Glutamatergic neuron (in vitro differentiated cells): ENCODE results near the gene CRYGC. TPM values are rescaled to one million over a fixed set of nuclear protein-coding genes. Genes with fewer than 3 reads are reported as not detected.
A peak's percentile ranks its signal among the peaks of the same experiment; 100 is the strongest.

Source experiments
- DNase-seq: peaks from one replicate; pipeline ENCODE4 v3.0.0; 2022
- H3K27ac Mint-ChIP-seq: one replicate; pipeline ENCODE4 v1.8.0; 2020; ENCODE audit warnings: mild to moderate bottlenecking, mixed read lengths, inconsistent platforms; ENCODE audit not compliant: unreplicated experiment
- H3K27me3 Mint-ChIP-seq: one replicate; pipeline ENCODE4 v1.8.0; 2020; ENCODE audit warnings: mild to moderate bottlenecking, moderate library complexity, mixed read lengths, inconsistent platforms; ENCODE audit not compliant: unreplicated experiment
- H3K36me3 Mint-ChIP-seq: one replicate; pipeline ENCODE4 v1.8.0; 2020; ENCODE audit warnings: mild to moderate bottlenecking, mixed read lengths, inconsistent platforms; ENCODE audit not compliant: unreplicated experiment
- H3K4me1 Mint-ChIP-seq: one replicate; pipeline ENCODE4 v1.8.0; 2020; ENCODE audit warnings: mild to moderate bottlenecking, low read depth, mixed read lengths, inconsistent platforms; ENCODE audit not compliant: unreplicated experiment
- H3K4me3 Mint-ChIP-seq: one replicate; pipeline ENCODE4 v1.8.0; 2020; ENCODE audit warnings: mild to moderate bottlenecking, mixed read lengths, inconsistent platforms; ENCODE audit not compliant: unreplicated experiment
- H3K9me3 Mint-ChIP-seq: one replicate; pipeline ENCODE4 v1.8.0; 2020; ENCODE audit warnings: mild to moderate bottlenecking, moderate library complexity, mixed read lengths, inconsistent platforms; ENCODE audit not compliant: unreplicated experiment
- total RNA-seq: library from RNA; stranded (reverse); fragmentation: NEBNext Ultra II Directional; extraction: Animal tissue kit (Norgen Biotek cat#: 25700); gene quantifications from one replicate; pipeline ENCODE4 v1.2.1, GENCODE V29; 2021; ENCODE audit not compliant: unreplicated experiment
- TF ChIP-seq, protein P1 (sequence below): fragments of 200-600 bp; sonication (generic); IDR thresholded peaks from one replicate; pipeline ENCODE4 v1.5.0; 2021; ENCODE audit not compliant: partially characterized antibody, unreplicated experiment

CRYGC gene
- total RNA-seq, 1 donor from 2014 or later: not detected

DNA sequence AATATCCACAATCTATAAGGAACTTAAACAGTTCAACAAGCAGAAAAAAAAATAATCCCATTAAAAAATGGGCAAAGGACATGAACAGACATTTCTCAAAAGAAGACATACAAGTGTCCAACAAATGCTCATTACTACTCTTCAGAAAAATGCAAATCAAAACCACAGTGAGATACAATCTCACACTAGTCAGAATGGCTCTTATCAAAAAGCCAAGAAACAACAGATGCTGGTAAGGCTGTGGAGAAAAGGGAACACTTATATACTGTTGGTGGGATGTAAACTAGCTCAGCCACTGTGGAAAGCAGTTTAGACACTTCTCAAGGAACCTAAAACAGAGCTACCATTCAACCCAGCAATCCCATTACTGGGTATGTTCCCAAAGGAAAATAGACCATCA, 23.5 kb upstream of the CRYGC start:
- H3K27me3 Mint-ChIP-seq: no peaks in the 10 kb centered on the region
- TF ChIP-seq, protein P1, sequence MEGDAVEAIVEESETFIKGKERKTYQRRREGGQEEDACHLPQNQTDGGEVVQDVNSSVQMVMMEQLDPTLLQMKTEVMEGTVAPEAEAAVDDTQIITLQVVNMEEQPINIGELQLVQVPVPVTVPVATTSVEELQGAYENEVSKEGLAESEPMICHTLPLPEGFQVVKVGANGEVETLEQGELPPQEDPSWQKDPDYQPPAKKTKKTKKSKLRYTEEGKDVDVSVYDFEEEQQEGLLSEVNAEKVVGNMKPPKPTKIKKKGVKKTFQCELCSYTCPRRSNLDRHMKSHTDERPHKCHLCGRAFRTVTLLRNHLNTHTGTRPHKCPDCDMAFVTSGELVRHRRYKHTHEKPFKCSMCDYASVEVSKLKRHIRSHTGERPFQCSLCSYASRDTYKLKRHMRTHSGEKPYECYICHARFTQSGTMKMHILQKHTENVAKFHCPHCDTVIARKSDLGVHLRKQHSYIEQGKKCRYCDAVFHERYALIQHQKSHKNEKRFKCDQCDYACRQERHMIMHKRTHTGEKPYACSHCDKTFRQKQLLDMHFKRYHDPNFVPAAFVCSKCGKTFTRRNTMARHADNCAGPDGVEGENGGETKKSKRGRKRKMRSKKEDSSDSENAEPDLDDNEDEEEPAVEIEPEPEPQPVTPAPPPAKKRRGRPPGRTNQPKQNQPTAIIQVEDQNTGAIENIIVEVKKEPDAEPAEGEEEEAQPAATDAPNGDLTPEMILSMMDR: no peak
- H3K27ac Mint-ChIP-seq: no peak overlapping the region
- peaks cover 9% of the 10 kb centered on the region for H3K36me3 Mint-ChIP-seq
- DNase-seq: no peak
- no peaks in the 10 kb centered on the region for H3K9me3 Mint-ChIP-seq
- no peaks in the 10 kb centered on the region for H3K4me1 Mint-ChIP-seq
- no peak overlapping the region for H3K4me3 Mint-ChIP-seq

DNA sequence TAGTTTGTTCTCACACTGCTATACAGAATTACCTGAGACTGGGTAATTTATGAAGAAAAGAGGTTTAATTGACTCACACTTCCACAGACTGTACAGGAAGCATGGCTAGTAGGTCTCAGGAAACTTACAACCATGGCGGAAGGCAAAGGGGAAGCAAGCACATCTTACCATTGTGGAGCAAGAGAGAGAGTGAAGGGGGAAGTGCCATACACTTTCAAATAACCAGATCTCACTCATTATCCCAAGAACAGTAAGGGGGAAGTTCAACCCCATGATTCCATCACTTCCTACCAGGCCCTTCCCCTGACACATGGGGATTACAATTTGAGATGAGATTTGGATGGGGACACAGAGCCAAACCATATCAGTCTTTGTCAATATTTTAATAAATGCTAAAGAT, 21.3 kb upstream of the CRYGC start:
- no peak overlapping the region for H3K27ac Mint-ChIP-seq
- peaks cover 2% of the 10 kb centered on the region for H3K27me3 Mint-ChIP-seq
- TF ChIP-seq, protein P1: no peak
- H3K9me3 Mint-ChIP-seq: no peaks in the 10 kb centered on the region
- H3K36me3 Mint-ChIP-seq: peaks cover 9% of the 10 kb centered on the region
- H3K4me1 Mint-ChIP-seq: no peaks in the 10 kb centered on the region
- no peak for DNase-seq
- no peak overlapping the region for H3K4me3 Mint-ChIP-seq

DNA sequence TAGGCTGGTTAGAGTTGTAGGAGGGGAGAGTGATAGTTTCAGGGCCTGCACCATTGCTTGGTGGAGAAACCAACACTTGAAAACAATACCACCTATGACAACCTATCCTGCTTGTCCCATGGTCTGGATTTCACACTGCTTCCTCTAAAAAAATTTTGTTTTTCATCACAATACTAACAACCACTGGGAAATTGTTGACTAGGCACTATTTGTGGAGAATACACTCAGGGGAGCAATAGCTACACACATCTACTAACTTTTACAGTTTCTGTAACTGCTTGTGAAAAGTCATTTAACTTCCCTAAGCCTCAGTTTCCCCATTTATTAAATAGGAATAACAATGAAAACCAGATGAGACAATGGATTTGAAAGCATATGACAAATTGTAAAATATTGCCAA, 20.5 kb upstream of the CRYGC start:
- Mint-ChIP-seq H3K36me3 (peaks cover 9% of the 10 kb centered on the region), H3K27ac (no peak overlapping the region), H3K4me1 (no peaks in the 10 kb centered on the region), H3K4me3 (no peak overlapping the region), H3K27me3 (peaks cover 2% of the 10 kb centered on the region), H3K9me3 (no peaks in the 10 kb centered on the region)
- no peak for DNase-seq
- TF ChIP-seq, protein P1: no peak

DNA sequence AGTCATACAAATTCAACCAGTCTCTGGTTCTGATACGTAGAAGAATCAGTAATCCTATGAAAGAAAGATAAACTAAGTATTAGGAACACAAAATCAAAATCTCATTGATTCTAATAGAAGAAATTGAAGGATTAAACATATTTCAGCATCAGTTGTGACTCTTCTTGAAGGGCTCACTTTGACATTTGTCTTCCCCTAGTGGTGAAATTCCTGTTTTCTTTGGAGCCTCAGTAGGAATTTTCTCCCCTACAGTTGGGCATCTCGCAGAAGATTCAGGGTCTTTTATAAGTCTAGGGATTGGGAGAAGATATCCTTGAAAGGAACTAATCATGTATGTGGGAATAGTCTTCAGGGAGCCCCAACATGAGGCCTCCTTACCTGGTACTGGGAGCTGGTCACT, 19.2 kb upstream of the CRYGC start:
- no peak for DNase-seq
- H3K36me3 Mint-ChIP-seq: peaks cover 9% of the 10 kb centered on the region
- no peak overlapping the region for H3K4me3 Mint-ChIP-seq
- TF ChIP-seq, protein P1: peak; percentile 25
- no peak overlapping the region for H3K27ac Mint-ChIP-seq
- peaks cover 2% of the 10 kb centered on the region for H3K27me3 Mint-ChIP-seq
- no peaks in the 10 kb centered on the region for H3K4me1 Mint-ChIP-seq
- no peaks in the 10 kb centered on the region for H3K9me3 Mint-ChIP-seq

DNA sequence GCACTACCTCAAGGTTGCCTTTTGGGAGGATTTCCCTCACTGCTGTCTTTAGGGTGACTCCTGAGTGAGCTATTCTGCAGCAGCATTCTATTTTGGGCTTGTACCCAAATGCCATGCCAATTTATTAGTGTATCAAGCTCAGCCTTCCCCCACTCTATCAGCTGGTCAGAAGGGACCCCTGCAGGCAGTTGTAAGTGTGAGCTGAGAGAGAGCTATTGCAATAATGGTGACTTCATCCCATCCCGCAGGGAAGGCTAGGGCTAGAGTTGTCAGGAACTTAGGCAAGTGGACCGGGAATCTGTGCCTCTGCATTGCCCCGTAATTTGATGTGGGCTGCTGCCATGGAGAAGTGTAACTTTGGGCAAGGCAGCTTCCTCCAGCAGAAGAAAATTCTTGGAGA, 18.1 kb upstream of the CRYGC start:
- H3K4me3 Mint-ChIP-seq: no peak overlapping the region
- H3K27ac Mint-ChIP-seq: no peak overlapping the region
- DNase-seq: no peak

More for the DNA sequence above, 18.1 kb upstream of the CRYGC start:
- H3K4me1 Mint-ChIP-seq: no peaks in the 10 kb centered on the region
- peaks cover 9% of the 10 kb centered on the region for H3K36me3 Mint-ChIP-seq
- TF ChIP-seq, protein P1: no peak
- no peaks in the 10 kb centered on the region for H3K9me3 Mint-ChIP-seq
- H3K27me3 Mint-ChIP-seq: peaks cover 2% of the 10 kb centered on the region
